ENCODE measurements around the gene SPDYE3.

GRCh38 chr7:100367251-100367620 lies 59.7 kb downstream of the SPDYE3 start:
- no peak for TF ChIP-seq CTCF (IDR thresholded peaks at IDR 0.05)
- no peak for TF ChIP-seq POLR2AphosphoS5 (IDR thresholded peaks at IDR 0.05)
